Activated CD8-positive, alpha-beta T cell treated with anti-CD3 and anti-CD28 coated beads for 36 hours (primary cell): ENCODE results near the gene ISCA1. TPM values are rescaled to one million over a fixed set of nuclear protein-coding genes. Genes with fewer than 3 reads are reported as not detected.
"Not testable (repeated sequence)": the region's sequence is repeated elsewhere in the genome, so short reads cannot be mapped to it uniquely, and the experiment has no call there.

Experiments used
- ATAC-seq: fragments of 200-7000 bp; cut with Tn5 transposase; one replicate; pipeline ENCODE4 v1.10.0; 2021; ENCODE audit warnings: mild to moderate bottlenecking, moderate library complexity
- CTCF ChIA-PET: fragments of 350-600 bp; sonication (Branson Sonifier 250); formaldehyde crosslinking; loops from one replicate; lab custom pipeline; 2021; ENCODE audit warnings: antibody characterized with exemption; lab: Charles Lee
- POLR2A ChIA-PET: fragments of 350-600 bp; sonication (Branson Sonifier 250); formaldehyde crosslinking; loops from one replicate; lab custom pipeline; 2021; ENCODE audit warnings: antibody characterized with exemption; lab: Charles Lee
- DNase-seq: peaks from one replicate; pipeline ENCODE4 v3.0.0-alpha.2; 2020
- H3K27ac Mint-ChIP-seq: one replicate; pipeline ENCODE4 v1.8.0; 2021; ENCODE audit warnings: mild to moderate bottlenecking, mixed read lengths
- H3K27me3 Mint-ChIP-seq: one replicate; pipeline ENCODE4 v1.8.0; 2021; ENCODE audit warnings: mixed read lengths
- H3K36me3 Mint-ChIP-seq: one replicate; pipeline ENCODE4 v1.8.0; 2021; ENCODE audit warnings: low read depth, mixed read lengths
- H3K4me1 Mint-ChIP-seq: one replicate; pipeline ENCODE4 v1.8.0; 2021; ENCODE audit warnings: low read depth, mixed read lengths
- H3K4me3 Mint-ChIP-seq: one replicate; pipeline ENCODE4 v1.8.0; 2021; ENCODE audit warnings: mild to moderate bottlenecking, moderate library complexity, mixed read lengths
- H3K9me3 Mint-ChIP-seq: one replicate; pipeline ENCODE4 v1.8.0; 2021; ENCODE audit warnings: mixed read lengths
- intact Hi-C: fragments of 100-400 bp; cut with micrococcal nuclease; formaldehyde crosslinking; loops from one replicate; pipeline ENCODE4 v1.10.0; 2022
- total RNA-seq, 2 experiments: library from RNA; stranded (reverse); gene quantifications; one replicate each; pipeline ENCODE4 v1.2.3, GENCODE V29; 2021
- TF ChIP-seq, protein P1 (sequence below): fragments of 200-600 bp; IDR thresholded peaks from one replicate; pipeline ENCODE4 v1.8.0; 2022; ENCODE audit warnings: antibody characterized with exemption, mild to moderate bottlenecking

The ISCA1 gene
- total RNA-seq, 2 experiments from 2014 or later = 33.3 to 35.0 TPM

DNA sequence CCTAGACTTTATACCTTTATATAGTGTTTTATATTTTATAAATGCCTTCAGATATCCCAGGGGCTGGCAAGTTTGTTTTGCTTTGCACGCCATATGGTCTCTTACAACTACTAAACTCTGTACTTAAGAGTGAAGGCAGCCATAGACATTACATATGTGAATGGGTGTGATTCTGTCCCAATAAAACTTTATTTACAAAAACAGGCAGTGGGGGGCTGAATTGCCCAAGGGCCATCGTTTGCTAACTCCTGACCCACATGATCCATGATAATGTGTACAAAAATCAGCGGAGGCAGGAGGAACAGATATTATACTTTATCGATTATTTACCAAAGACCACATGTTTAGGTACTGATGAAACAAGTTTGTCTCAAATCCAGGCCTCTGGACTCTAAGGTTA is 35.8 kb upstream of the ISCA1 start:
- ChIA-PET CTCF (no interaction called here), POLR2A (no interaction called here)
- DNase-seq (no peak), ATAC-seq (no peak)
- TF ChIP-seq, protein P1, sequence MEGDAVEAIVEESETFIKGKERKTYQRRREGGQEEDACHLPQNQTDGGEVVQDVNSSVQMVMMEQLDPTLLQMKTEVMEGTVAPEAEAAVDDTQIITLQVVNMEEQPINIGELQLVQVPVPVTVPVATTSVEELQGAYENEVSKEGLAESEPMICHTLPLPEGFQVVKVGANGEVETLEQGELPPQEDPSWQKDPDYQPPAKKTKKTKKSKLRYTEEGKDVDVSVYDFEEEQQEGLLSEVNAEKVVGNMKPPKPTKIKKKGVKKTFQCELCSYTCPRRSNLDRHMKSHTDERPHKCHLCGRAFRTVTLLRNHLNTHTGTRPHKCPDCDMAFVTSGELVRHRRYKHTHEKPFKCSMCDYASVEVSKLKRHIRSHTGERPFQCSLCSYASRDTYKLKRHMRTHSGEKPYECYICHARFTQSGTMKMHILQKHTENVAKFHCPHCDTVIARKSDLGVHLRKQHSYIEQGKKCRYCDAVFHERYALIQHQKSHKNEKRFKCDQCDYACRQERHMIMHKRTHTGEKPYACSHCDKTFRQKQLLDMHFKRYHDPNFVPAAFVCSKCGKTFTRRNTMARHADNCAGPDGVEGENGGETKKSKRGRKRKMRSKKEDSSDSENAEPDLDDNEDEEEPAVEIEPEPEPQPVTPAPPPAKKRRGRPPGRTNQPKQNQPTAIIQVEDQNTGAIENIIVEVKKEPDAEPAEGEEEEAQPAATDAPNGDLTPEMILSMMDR = no peak
- H3K27me3 Mint-ChIP-seq = no peaks in the 10 kb centered on the region
- no peaks in the 10 kb centered on the region for H3K4me1 Mint-ChIP-seq
- H3K36me3 Mint-ChIP-seq = peaks cover 65% of the 10 kb centered on the region
- intact Hi-C loops = no loop called here
- H3K27ac Mint-ChIP-seq = no peak overlapping the region
- no peaks in the 10 kb centered on the region for H3K9me3 Mint-ChIP-seq
- no peak overlapping the region for H3K4me3 Mint-ChIP-seq

DNA sequence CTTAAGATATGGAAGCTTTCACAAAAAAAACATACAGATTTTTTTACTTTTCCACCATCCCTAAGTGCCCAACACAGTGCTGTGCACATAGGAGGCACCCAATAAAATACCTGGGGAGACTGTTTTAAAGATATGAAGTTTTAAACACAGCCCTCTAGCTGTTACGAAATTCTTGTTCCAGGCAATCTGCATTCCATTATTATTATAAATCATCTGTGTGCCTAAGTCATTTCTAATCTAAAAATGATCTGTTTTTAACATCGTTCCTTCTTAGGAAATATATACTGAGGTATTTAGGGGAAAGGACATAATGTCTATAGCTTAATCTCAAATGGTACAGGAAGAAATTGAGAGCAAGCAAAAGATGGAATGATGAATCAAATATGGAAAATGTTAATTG is 32.7 kb upstream of the ISCA1 start:
- peak overlapping the region; percentile 1 for H3K27ac Mint-ChIP-seq
- CTCF ChIA-PET = interaction anchor here (0.8 to 1.3 kb wide), 3 partner anchors 8 to 16 kb away, joined by 3 read pairs; no protein-coding TSS in a partner anchor
- no peak overlapping the region for H3K4me3 Mint-ChIP-seq
- DNase-seq (no peak), ATAC-seq (no peak)
- H3K27me3 Mint-ChIP-seq = no peaks in the 10 kb centered on the region
- TF ChIP-seq, protein P1 = no peak
- H3K36me3 Mint-ChIP-seq = peaks cover 61% of the 10 kb centered on the region
- H3K9me3 Mint-ChIP-seq = no peaks in the 10 kb centered on the region
- POLR2A ChIA-PET = no interaction called here
- intact Hi-C loops = no loop called here
- no peaks in the 10 kb centered on the region for H3K4me1 Mint-ChIP-seq

DNA sequence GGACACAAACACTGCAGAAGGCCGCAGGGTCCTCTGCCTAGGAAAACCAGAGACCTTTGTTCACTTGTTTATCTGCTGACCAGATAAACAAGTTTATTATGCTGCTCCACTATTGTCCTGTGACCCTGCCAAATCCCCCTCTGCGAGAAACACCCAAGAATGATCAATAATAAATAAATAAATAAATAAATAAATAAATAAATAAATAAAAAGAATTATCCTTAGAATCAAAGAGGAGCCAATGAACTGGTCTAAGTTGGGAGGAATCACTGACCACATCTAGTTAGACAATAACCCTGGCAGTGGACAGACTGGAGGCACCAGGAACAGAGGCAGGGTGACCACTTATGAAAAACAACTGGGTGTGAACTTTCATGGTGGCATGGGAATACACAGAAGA is 30.6 kb upstream of the ISCA1 start:
- ATAC-seq, H3K27me3 Mint-ChIP-seq, intact Hi-C loops, H3K27ac Mint-ChIP-seq, H3K9me3 Mint-ChIP-seq, POLR2A ChIA-PET, H3K4me1 Mint-ChIP-seq, H3K4me3 Mint-ChIP-seq, DNase-seq: not testable (repeated sequence)
- CTCF ChIA-PET = interaction anchor here (1.2 kb wide), 1 partner anchor 14 kb away, joined by 3 read pairs; no protein-coding TSS in a partner anchor
- peaks cover 62% of the 10 kb centered on the region for H3K36me3 Mint-ChIP-seq

DNA sequence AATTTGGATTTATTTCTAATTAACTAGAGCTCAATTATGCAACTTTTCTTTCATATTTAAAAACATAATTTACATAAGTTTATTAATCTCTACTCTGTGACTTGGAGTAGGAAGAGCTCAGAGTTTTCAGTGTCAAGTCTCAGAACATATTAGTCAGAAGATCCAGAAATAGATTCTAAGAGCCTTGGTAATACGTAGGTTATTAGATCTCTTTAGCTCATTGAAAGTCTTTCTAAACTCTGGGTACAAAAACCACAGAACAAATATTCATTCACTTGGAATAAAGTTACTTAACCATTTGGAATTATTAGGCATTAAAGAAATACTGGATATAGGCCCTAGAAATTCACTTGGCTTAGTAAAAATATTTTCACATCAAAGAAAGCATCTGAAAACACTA is 26.3 kb upstream of the ISCA1 start:
- no peaks in the 10 kb centered on the region for H3K27me3 Mint-ChIP-seq
- no peak overlapping the region for H3K4me3 Mint-ChIP-seq
- CTCF ChIA-PET = no interaction called here
- peaks cover 10% of the 10 kb centered on the region for H3K4me1 Mint-ChIP-seq
- TF ChIP-seq, protein P1 = no peak
- DNase-seq (no peak), ATAC-seq (no peak)
- intact Hi-C loops = no loop called here
- POLR2A ChIA-PET = interaction anchor here (1.5 kb wide), 1 partner anchor 26 kb away, joined by 4 read pairs; the partner anchor contains the start of gene ISCA1
- peaks cover 62% of the 10 kb centered on the region for H3K36me3 Mint-ChIP-seq
- no peak overlapping the region for H3K27ac Mint-ChIP-seq
- no peaks in the 10 kb centered on the region for H3K9me3 Mint-ChIP-seq

DNA sequence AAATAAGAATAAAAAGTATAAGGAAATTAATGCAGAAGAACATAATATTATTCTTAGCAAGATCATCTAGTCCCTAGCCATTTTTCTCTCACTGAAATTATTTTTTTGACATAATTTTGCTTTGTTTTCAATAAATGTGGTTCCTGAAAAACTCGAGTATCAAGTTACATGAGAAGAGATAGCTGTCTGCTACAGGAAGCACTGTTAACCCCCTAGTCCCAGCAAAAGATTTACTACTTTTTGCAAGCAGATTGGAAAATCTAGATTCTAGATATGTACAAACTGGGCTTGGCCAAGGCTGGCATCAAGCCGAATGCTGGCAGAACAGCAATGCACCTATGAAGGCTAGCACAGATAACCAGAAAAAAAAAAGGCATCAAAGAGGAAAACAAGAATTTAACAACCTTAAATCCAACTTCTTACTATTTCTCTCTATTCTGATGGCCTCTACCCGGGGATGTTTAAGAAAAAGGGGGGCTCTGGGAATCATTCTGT is 21.9 kb upstream of the ISCA1 start:
- CTCF ChIA-PET = no interaction called here
- ATAC-seq (no peak), DNase-seq (no peak)
- POLR2A ChIA-PET = interaction anchor here (1.0 kb wide), 1 partner anchor 22 kb away, joined by 4 read pairs; the partner anchor contains the start of gene ISCA1
- H3K27ac Mint-ChIP-seq = peak overlapping the region; percentile 71
- intact Hi-C loops = no loop called here
- TF ChIP-seq, protein P1 = no peak
- no peaks in the 10 kb centered on the region for H3K27me3 Mint-ChIP-seq
- H3K9me3 Mint-ChIP-seq = no peaks in the 10 kb centered on the region
- peaks cover 25% of the 10 kb centered on the region for H3K4me1 Mint-ChIP-seq
- H3K4me3 Mint-ChIP-seq = no peak overlapping the region
- peaks cover 53% of the 10 kb centered on the region for H3K36me3 Mint-ChIP-seq
